GM19463 (cell line): ENCODE data around the gene RAD51.
"Not testable (repeated sequence)": the region's sequence is repeated elsewhere in the genome, so short reads cannot be mapped to it uniquely, and the experiment has no call there.

Source experiments
- ATAC-seq: cut with Tn5 transposase; IDR thresholded peaks from one replicate; pipeline ENCODE4 v1.9.1; 2021; ENCODE audit warnings: mild to moderate bottlenecking, moderate library complexity; ENCODE audit not compliant: unreplicated experiment

RAD51 gene

GRCh38 chr15:40694688-40695468 is at the start of gene RAD51:
TSS of gene RAD51 (plus strand) at chr15:40695174. CDS start at chr15:40698759, 3,585 bp downstream.
- ATAC-seq = peak; percentile 91

- ATAC-seq = no peak
Observed at GRCh38 chr15:40647523-40647922, 47.5 kb upstream of the RAD51 start.

GRCh38 chr15:40650479-40650878 is 44.5 kb upstream of the RAD51 start:
- no peak for ATAC-seq

- ATAC-seq = no peak
Observed at GRCh38 chr15:40660686-40661085, 34.3 kb upstream of the RAD51 start.

GRCh38 chr15:40664909-40665308 is 30.1 kb upstream of the RAD51 start:
- no peak for ATAC-seq

- not testable (repeated sequence) for ATAC-seq
Observed at GRCh38 chr15:40676290-40676689, 18.7 kb upstream of the RAD51 start.

GRCh38 chr15:40676906-40677305 is 18.1 kb upstream of the RAD51 start:
- ATAC-seq = not testable (repeated sequence)

- no peak for ATAC-seq
Observed at GRCh38 chr15:40680151-40680550, 14.8 kb upstream of the RAD51 start.

GRCh38 chr15:40680959-40681358 is 14.0 kb upstream of the RAD51 start:
- not testable (repeated sequence) for ATAC-seq

- no peak for ATAC-seq
Observed at GRCh38 chr15:40684381-40684780, 10.6 kb upstream of the RAD51 start.

- no peak for ATAC-seq
Observed at GRCh38 chr15:40685376-40685775, 9.6 kb upstream of the RAD51 start.

GRCh38 chr15:40688932-40689799 is 5.8 kb upstream of the RAD51 start:
- no peak for ATAC-seq

GRCh38 chr15:40691737-40692136 is 3.2 kb upstream of the RAD51 start:
- ATAC-seq = no peak

GRCh38 chr15:40693904-40694687 is 878 bp upstream of the RAD51 start:
- ATAC-seq = no peak

GRCh38 chr15:40695469-40695890 is 506 bp downstream of the RAD51 start:
- peak; percentile 10 for ATAC-seq

GRCh38 chr15:40696228-40696627 is 1.3 kb downstream of the RAD51 start:
- no peak for ATAC-seq

- no peak for ATAC-seq
Observed at GRCh38 chr15:40697916-40698315, 2.9 kb downstream of the RAD51 start.

GRCh38 chr15:40702077-40702476 is 7.1 kb downstream of the RAD51 start:
- ATAC-seq = no peak

- ATAC-seq = no peak
Observed at GRCh38 chr15:40706121-40706520, 11.1 kb downstream of the RAD51 start.

- no peak for ATAC-seq
Observed at GRCh38 chr15:40714144-40714543, 19.2 kb downstream of the RAD51 start.

GRCh38 chr15:40716165-40716564 is 21.2 kb downstream of the RAD51 start:
- no peak for ATAC-seq
